ENCODE measurements around the gene KNG1. TPM values are rescaled to one million over a fixed set of nuclear protein-coding genes. Genes with fewer than 3 reads are reported as not detected.

Gene KNG1
- total RNA-seq, 1 experiment from 2014 or later, result 0.25 TPM

DNA sequence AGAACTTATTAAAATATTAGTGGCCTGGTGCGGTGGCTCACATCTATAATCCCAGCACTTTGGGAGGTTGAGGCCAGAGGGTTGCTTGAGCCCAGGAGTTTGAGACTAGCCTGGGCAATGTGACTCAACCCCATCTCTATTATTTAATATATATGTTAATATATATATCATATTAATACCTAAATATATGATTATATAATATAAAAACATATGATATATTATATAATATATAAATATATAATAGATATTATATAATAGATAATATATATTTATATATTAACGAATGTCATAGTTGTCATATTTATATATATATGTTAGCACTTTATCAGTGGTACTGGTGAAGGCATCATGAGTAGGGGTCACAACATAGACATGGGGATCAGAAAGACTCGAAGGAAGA, 46.1 kb upstream of the KNG1 start:
- Histone ChIP-seq H4K20me1 (ENCODE audit: insufficient read depth) (no peaks in the 10 kb centered on the region), H3K9me3 (ENCODE audit: control insufficient read depth in 1 of 2, insufficient read depth in 1 of 2, low read depth in 1 of 2, low read length in 2 of 2) (no peaks in the 10 kb centered on the region), H3K4me2 (ENCODE audit: low read length) (no peak overlapping the region), H3K27me3 (ENCODE audit: insufficient read depth, low read length) (peaks cover 12% of the 10 kb centered on the region; the same call in 1 of the 2 replicates), H3K4me1 (ENCODE audit: control insufficient read depth in 1 of 2, insufficient read depth in 2 of 2, low read length in 2 of 2) (peaks cover 5 to 20% of the 10 kb centered on the region in 2 experiments; a peak in 3 of 4 replicates), H3K9ac (ENCODE audit: low read length) (no peak overlapping the region), H3K27ac (ENCODE audit: low read depth, low read length) (no peak overlapping the region), H3K36me3 (ENCODE audit: control insufficient read depth in 1 of 2, insufficient read depth in 2 of 2, low read length in 2 of 2) (no peaks in the 10 kb centered on the region), H3K79me2 (ENCODE audit: insufficient read depth, low read length) (no peaks in the 10 kb centered on the region), H3K9me2 (ENCODE audit: insufficient read depth) (no peaks in the 10 kb centered on the region), H2AFZ (ENCODE audit: low read depth, low read length, poor library complexity, severe bottlenecking) (no peak overlapping the region), H3K4me3 (replicated peaks in 1 of 2; ENCODE audit: low read depth in 1 of 2, low read length in 2 of 2) (no peak overlapping the region)
- ATAC-seq (no peak), DNase-seq (ENCODE audit: low read depth, low spot score) (no peak)
- no peak for TF ChIP-seq JUND (IDR thresholded peaks at IDR 0.05)
- POLR2A ChIA-PET, result no interaction called here
- RAD21 ChIA-PET (ENCODE audit: low non-redundant PET in 1 of 2, low total read pairs in 2 of 2, uncharacterized antibody in 2 of 2, unreplicated experiment in 2 of 2), result no interaction called here
- intact Hi-C loops (cut with micrococcal nuclease), result no loop called here
- CTCF ChIA-PET, result no interaction called here
- no TSS peak for BruUV-seq (replicated peaks)

DNA sequence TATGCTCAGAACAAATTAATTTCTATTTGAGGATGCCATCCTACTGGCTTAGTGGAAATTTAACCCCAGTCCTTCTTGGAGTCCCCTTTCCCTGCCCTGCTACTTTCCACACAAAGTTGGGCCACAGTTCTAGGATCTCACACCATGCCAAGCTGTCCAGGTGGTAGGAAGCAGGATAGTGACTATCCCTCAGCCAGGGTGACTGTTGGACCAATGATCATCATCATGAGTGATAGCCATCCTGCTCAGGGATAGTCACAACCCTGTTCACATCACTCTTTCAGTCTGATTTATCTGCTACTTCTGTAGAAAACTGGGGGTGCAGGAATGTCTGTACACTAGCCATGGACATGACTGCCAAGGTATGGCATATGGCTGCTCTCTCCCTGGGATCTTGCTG, 38.6 kb upstream of the KNG1 start:
- no peak for ATAC-seq
- RAD21 ChIA-PET (ENCODE audit: low non-redundant PET in 1 of 2, low total read pairs in 2 of 2, uncharacterized antibody in 2 of 2, unreplicated experiment in 2 of 2), result no interaction called here
- Histone ChIP-seq H3K27me3 (ENCODE audit: insufficient read depth, low read length) (peaks cover 15% of the 10 kb centered on the region; the same call in 1 of the 2 replicates), H2AFZ (ENCODE audit: low read depth, low read length, poor library complexity, severe bottlenecking) (no peak overlapping the region), H3K9ac (ENCODE audit: low read length) (no peak overlapping the region), H3K4me3 (replicated peaks in 1 of 2; ENCODE audit: low read depth in 1 of 2, low read length in 2 of 2) (no peak overlapping the region), H4K20me1 (ENCODE audit: insufficient read depth) (no peaks in the 10 kb centered on the region), H3K4me1 (ENCODE audit: control insufficient read depth in 1 of 2, insufficient read depth in 2 of 2, low read length in 2 of 2) (no peaks in the 10 kb centered on the region), H3K4me2 (ENCODE audit: low read length) (no peak overlapping the region), H3K9me3 (ENCODE audit: control insufficient read depth in 1 of 2, insufficient read depth in 1 of 2, low read depth in 1 of 2, low read length in 2 of 2) (no peaks in the 10 kb centered on the region), H3K9me2 (ENCODE audit: insufficient read depth) (no peaks in the 10 kb centered on the region), H3K27ac (ENCODE audit: low read depth, low read length) (no peak overlapping the region), H3K79me2 (ENCODE audit: insufficient read depth, low read length) (no peaks in the 10 kb centered on the region), H3K36me3 (ENCODE audit: control insufficient read depth in 1 of 2, insufficient read depth in 2 of 2, low read length in 2 of 2) (no peaks in the 10 kb centered on the region)
- intact Hi-C loops (cut with micrococcal nuclease), result no loop called here
- no peak for DNase-seq (ENCODE audit: low read depth, low spot score)
- no TSS peak for BruUV-seq (replicated peaks)
- POLR2A ChIA-PET, result no interaction called here
- TF ChIP-seq ZNF274 (IDR thresholded peaks at IDR 0.05; ENCODE audit: low read depth, low read length), result no peak
- TF ChIP-seq YY1 (IDR thresholded peaks at IDR 0.05; ENCODE audit: extremely low read depth, insufficient replicate concordance, low read depth, low read length), result no peak
- TF ChIP-seq CBX3 (IDR thresholded peaks at IDR 0.05; ENCODE audit: low read depth), result no peak
- TF ChIP-seq, protein P1, sequence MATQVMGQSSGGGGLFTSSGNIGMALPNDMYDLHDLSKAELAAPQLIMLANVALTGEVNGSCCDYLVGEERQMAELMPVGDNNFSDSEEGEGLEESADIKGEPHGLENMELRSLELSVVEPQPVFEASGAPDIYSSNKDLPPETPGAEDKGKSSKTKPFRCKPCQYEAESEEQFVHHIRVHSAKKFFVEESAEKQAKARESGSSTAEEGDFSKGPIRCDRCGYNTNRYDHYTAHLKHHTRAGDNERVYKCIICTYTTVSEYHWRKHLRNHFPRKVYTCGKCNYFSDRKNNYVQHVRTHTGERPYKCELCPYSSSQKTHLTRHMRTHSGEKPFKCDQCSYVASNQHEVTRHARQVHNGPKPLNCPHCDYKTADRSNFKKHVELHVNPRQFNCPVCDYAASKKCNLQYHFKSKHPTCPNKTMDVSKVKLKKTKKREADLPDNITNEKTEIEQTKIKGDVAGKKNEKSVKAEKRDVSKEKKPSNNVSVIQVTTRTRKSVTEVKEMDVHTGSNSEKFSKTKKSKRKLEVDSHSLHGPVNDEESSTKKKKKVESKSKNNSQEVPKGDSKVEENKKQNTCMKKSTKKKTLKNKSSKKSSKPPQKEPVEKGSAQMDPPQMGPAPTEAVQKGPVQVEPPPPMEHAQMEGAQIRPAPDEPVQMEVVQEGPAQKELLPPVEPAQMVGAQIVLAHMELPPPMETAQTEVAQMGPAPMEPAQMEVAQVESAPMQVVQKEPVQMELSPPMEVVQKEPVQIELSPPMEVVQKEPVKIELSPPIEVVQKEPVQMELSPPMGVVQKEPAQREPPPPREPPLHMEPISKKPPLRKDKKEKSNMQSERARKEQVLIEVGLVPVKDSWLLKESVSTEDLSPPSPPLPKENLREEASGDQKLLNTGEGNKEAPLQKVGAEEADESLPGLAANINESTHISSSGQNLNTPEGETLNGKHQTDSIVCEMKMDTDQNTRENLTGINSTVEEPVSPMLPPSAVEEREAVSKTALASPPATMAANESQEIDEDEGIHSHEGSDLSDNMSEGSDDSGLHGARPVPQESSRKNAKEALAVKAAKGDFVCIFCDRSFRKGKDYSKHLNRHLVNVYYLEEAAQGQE (IDR thresholded peaks at IDR 0.05; ENCODE audit: low read depth), result no peak
- TF ChIP-seq POLR2A (IDR thresholded peaks at IDR 0.05; ENCODE audit: borderline replicate concordance, extremely low read depth, insufficient read depth, insufficient read length), result no peak
- TF ChIP-seq, protein P2, sequence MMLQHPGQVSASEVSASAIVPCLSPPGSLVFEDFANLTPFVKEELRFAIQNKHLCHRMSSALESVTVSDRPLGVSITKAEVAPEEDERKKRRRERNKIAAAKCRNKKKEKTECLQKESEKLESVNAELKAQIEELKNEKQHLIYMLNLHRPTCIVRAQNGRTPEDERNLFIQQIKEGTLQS (IDR thresholded peaks at IDR 0.05), result no peak
- no peak for TF ChIP-seq RAD21 (IDR thresholded peaks at IDR 0.05; ENCODE audit: low read depth)
- CTCF ChIA-PET, result no interaction called here

Data from HCT116 (cell line).